CD4-positive, alpha-beta T cell treated with Interleukin-21 for 1 hour (primary cell): ENCODE results near the gene COMTD1.
A peak's percentile ranks its signal among the peaks of the same experiment; 100 is the strongest.
"Not testable (repeated sequence)": the region's sequence is repeated elsewhere in the genome, so short reads cannot be mapped to it uniquely, and the experiment has no call there.

Experiments used
- DNase-seq: peaks from one replicate; pipeline ENCODE4 v3.0.0-alpha.2; 2020

The COMTD1 gene

GRCh38 chr10:75189266-75190096, 46.3 kb downstream of the COMTD1 start:
- no peak for DNase-seq

- not testable (repeated sequence) for DNase-seq
Observed at GRCh38 chr10:75188522-75188921, 47.2 kb downstream of the COMTD1 start.

- DNase-seq: peak; percentile 85
Observed at GRCh38 chr10:75187961-75188426, 47.8 kb downstream of the COMTD1 start.

GRCh38 chr10:75186310-75186709, 49.4 kb downstream of the COMTD1 start:
- no peak for DNase-seq
